GM21423 (cell line): ENCODE data around the gene RGS5.
"Not testable (repeated sequence)": the region's sequence is repeated elsewhere in the genome, so short reads cannot be mapped to it uniquely, and the experiment has no call there.

Source experiments
- ATAC-seq: cut with Tn5 transposase; IDR thresholded peaks from one replicate; pipeline ENCODE4 v1.9.1; 2021; ENCODE audit warnings: mild to moderate bottlenecking, moderate library complexity; ENCODE audit not compliant: unreplicated experiment

Gene RGS5

DNA sequence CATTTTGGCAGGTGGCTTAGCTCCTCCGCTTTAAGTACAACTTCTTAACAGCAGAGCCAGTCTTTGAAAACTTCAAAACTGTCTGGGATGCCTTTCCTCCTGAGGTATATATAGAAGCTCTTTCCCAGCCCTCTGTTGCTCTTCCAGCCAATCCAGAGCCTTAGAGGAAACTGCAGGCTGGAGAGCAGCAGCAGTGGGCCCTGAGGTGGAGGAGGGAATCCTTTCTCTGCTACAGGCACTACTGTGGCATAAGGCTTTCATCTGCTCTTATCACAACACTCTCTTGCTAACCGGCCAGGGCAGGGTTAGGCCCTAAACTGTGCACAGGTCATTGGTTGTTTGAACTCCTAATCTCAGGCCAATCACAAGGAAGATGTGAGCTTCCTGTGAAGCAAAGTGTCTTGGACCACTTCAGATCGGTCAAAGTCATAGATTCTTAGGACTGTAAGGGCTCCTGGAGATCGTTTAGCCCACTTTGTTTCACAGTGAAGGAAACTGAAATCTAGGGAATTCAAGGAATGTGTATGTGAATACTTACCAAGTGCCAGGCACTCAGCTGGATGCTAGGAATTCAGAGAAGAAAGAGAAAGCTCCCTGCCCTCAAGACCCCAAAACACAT is at the start of gene RGS5:
RGS5 (minus strand) TSS at position 84 of the 619 bp plus-strand sequence; CDS start at position 3, 81 bp downstream.
- no peak for ATAC-seq

DNA sequence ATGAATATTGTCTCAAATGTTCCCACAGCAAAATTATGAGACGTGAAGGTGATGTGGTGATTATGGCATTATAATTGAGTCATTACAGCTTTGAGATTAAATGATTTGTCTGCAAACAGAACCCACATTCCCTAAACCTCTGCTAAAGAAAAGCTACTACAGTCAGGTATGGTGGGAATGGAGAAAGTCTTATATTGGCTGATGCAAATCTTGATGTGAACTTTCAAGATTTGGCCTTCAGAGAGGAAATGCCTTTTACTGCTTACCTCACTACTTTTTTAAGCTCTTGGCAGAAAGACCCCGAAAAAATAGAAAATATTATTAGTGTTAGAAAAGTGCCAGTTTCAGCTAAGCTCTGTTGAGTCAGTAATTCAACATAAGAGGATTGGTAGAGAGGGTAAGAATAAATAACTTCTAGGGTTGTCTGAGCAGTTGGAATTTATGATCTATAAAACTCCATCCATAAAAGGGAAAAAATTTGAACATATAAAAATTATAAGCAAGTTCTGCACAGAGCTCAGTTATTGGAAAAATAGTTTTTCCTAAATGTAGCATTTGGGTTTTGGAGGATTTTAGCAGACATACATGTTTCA is 47.8 kb upstream of the RGS5 start:
- ATAC-seq, result no peak

GRCh38 chr1:163248064-163248463 is 45.3 kb upstream of the RGS5 start:
- ATAC-seq, result no peak

- ATAC-seq, result not testable (repeated sequence)
These were observed 41.9 kb upstream of the RGS5 start for GRCh38 chr1:163244648-163245047.

- no peak for ATAC-seq
These were observed 39.0 kb upstream of the RGS5 start for GRCh38 chr1:163241746-163242145.

DNA sequence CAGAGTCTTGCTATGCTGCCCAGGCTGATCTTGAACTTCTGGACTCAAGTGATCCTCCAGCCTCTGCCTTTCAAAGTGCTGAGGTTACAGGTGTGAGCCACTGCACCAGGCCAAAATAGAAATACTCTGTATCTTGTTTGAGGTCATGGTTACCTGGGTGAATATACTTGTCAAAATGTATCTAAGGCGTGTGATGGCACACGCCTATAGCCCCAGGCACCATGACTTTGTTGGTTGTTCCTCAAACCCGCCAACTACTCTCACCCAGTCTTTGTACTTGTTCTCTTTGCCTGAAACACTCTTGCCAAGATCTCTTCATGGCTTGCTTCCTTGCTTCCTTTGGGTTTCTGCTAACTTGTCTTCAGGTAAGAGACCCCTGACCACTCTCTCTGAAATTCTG is 38.0 kb upstream of the RGS5 start:
- no peak for ATAC-seq

DNA sequence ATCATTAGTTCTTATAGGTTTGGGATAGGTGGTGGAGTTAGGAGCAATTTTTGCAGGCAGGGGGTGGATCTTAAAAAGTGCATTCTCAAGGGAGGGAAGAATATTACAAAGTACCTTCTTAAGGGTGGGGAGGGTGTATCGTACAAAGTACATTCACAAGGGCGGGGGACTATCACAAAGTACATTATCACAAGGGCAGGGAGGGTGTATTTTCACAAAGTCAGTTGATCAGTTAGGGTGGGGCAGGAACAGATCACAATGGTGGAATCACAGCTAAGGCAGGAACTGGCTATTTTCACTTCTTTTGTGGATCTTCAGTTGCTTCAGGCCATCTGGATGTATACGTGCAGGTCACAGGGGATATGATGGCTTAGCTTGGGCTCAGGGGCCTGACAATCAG is 30.9 kb upstream of the RGS5 start:
- ATAC-seq, result not testable (repeated sequence)

GRCh38 chr1:163231385-163231784 is 28.7 kb upstream of the RGS5 start:
- no peak for ATAC-seq

DNA sequence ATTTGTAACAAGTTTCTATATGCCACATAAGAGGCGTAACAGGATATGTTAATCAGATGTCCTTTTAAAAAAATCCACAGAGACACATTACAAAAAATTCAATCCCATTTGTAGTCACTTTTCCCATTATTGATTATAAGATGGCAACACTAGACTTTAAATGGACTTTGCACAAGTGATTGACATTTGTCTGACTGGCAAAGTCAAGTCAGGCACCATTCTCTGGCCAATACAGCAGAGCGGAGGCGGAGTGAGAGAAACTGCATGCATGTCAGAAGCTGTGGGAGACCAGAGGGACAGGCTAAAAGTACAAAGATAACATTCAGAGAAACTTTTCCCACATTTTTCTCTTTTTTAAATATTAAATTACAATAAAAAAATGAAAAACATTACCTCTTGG is 28.1 kb upstream of the RGS5 start:
- no peak for ATAC-seq

DNA sequence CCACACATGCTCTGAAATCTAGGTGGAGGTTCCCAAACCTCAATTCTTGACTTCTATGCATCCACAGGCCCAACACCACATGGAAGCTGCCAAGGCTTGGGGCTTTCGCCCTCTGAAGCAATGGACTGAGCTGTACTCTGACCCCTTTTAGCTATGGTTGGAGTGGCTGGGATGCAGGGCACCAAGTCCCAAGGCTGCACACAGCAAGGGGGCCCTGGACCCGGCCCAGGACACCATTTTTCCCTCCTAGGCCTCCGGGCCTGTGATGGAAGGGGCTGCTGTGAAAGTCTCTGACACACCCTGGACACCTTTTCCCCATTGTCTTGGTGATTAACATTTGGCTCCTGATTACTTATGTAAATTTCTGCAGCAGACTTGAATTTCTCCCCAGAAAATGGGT is 25.6 kb upstream of the RGS5 start:
- not testable (repeated sequence) for ATAC-seq

- no peak for ATAC-seq
These were observed 24.4 kb upstream of the RGS5 start for GRCh38 chr1:163227126-163227525.

DNA sequence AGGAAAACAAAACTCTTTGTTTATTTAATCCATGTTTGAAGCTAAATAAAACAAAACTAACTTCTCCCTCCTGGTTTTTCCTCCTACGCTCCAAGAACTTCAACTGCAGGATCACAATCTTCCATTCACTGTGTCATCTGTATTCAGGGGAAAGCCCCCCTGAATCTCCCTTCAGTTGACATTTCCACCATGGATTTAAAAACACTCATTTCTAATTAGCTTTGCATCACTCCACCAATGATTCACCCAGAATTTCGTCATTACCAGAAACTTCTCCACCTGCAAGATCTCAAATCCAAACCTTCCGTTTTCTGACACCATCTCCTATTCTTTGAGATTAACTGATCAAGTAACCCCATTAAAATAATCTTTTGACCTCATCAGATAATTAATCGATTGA is 10.9 kb upstream of the RGS5 start:
- ATAC-seq, result no peak

DNA sequence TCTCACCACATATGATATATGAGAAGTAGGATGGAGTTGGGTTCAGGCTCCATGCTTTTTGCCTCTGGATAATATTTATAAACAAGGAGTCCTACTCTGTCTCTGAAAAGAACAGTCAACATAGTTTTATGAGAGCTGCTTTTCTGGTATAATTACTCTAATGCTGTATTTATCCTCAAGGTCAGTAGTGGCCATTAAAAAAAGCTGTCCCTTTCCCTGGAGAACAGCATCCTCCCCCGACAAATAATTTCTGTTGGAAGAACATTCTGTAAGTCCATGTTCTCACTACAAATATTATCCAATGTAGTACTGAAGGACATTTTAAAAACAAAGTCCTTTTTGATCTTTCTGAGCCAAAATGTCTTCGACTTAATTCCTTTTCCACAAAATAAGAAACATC is 9.0 kb upstream of the RGS5 start:
- ATAC-seq, result no peak

GRCh38 chr1:163205513-163205912 is 2.8 kb upstream of the RGS5 start:
- no peak for ATAC-seq

- no peak for ATAC-seq
These were observed 845 bp upstream of the RGS5 start for GRCh38 chr1:163203561-163203960.

GRCh38 chr1:163201906-163202305 is 810 bp downstream of the RGS5 start:
- no peak for ATAC-seq

DNA sequence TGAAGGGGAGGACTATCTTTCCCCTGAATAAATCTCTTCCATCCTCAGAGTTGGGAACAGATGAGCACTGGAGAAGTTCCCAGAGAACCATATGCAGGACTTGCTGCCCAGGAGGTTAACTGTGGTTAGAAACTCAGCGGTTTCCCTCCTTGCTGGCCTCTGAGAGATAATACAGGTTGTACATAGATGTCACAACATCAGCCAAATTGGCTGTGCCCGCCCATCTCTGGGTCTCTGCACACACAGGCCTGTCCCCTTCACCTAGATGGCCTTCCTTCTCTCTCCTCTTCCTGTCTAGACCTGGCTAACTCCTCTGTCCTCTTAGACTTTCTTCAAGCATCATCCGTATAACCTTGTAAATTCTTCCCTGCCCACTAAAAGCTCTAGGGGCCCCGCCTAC is 5.7 kb downstream of the RGS5 start:
- ATAC-seq, result no peak

DNA sequence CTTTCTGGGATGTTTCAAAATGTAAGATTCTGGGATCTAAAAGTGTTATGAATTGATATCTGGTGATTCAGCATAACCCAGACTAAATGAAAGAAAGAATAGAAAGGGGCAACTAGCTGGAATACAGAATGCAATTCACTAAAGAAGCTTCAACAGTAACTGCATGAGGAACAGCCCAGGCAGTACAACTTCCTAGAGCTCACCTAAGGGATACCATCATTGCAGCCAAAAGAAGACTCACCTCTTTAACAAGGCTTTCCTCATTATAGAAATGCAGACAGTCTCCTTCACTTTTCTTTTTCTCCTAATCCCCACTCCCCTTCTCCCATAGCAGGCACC is 6.3 kb downstream of the RGS5 start:
- no peak for ATAC-seq

- no peak for ATAC-seq
These were observed 6.8 kb downstream of the RGS5 start for GRCh38 chr1:163195728-163196448.

DNA sequence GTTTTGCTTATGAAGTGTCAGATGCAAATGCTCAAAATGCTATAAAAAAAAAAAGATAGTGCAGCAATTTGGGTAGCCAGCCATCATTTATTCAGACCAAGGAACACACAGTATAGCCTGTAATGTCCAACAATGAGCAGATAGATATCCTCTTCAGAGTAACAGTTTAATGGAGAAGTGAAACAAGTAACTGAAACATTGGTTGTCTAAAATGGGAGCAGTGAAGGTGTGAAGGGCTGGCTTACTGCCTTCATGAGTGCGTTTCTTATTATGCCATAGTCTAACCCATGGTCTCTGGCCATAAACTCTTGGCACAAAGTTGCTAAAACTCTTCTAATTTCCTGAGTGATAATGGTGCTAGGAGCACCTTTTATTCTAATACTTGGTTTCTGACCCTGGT is 11.4 kb downstream of the RGS5 start:
- ATAC-seq, result no peak

GRCh38 chr1:163188947-163189346 is 13.8 kb downstream of the RGS5 start:
- no peak for ATAC-seq

GRCh38 chr1:163187849-163188248 is 14.9 kb downstream of the RGS5 start:
- no peak for ATAC-seq
